ENCODE results near the gene KRT78.

DNA sequence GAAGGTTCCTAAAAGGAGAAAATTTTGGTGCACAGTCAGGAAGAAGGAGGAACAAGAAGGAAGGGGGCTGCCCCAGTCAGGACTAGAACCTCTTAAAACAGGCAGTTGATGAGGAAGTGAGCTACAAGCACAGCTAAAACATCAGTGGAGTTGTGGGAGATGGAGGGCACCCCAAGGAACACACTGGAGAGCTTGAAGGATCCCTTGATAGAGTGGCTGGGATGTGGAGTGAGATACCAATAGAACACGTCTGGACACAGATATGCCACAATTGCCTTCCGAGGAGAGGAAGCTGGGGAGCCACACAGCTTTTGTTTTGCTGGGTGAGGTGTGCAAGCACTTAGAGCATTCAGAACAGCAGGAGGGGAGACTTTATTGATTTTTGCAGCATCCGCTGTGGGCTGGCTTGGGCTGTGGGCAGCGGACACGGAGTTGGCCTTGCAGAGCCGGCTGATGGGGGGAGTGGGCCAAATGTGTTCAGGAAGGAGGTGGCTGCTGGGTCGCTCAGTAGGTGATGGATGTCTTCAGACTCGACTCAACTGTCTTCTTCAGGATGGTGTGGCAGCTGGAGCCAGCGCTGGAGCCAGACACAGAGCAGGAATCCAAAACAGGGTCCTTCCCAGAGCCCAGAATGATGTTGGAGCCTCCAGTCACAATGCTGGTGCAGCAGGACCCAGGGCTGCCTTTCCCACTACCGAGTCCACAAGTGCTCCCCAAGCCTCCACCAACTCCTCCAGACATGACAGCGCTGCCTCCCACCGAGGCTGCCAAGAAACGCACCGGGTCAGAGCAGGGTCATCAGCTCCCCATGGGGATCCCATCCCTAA lies 10.0 kb downstream of the KRT78 start:
- TF ChIP-seq GATA2 (IDR thresholded peaks at IDR 0.05; ENCODE audit: low read depth, low read length) (no peak), GATA3 (IDR thresholded peaks at IDR 0.05; ENCODE audit: low read depth, low read length) (no peak)

All from SH-SY5Y (cell line).